GM19468 (cell line): ENCODE results near the gene GBX1.

Experiments
- ATAC-seq: cut with Tn5 transposase; IDR thresholded peaks from one replicate; pipeline ENCODE4 v1.9.1; 2021; ENCODE audit warnings: mild to moderate bottlenecking, moderate library complexity, moderate number of reproducible peaks; ENCODE audit not compliant: unreplicated experiment; ENCODE audit errors: extremely low read depth

Gene GBX1

GRCh38 chr7:151101621-151102396 lies 65.7 kb downstream of the GBX1 start:
- ATAC-seq, result no peak

GRCh38 chr7:151100921-151101320 lies 66.6 kb downstream of the GBX1 start:
- no peak for ATAC-seq

GRCh38 chr7:151099486-151100211 lies 67.8 kb downstream of the GBX1 start:
- ATAC-seq, result no peak
